ENCODE measurements around the gene NSUN6. TPM values are rescaled to one million over a fixed set of nuclear protein-coding genes. Genes with fewer than 3 reads are reported as not detected.
A peak's percentile ranks its signal among the peaks of the same experiment; 100 is the strongest.

The NSUN6 gene
- total RNA-seq (ENCODE audit: insufficient read depth, low replicate concordance) = 17.8 TPM

GRCh38 chr10:18651324-18652007 is at the start of gene NSUN6:
Gene NSUN6, minus strand, starts transcription at chr10:18651587. Its CDS starts 384 bp downstream, at chr10:18651203.
- DNase-seq (ENCODE audit: low spot score) = peak; percentile 93

- no peak for DNase-seq (ENCODE audit: low spot score)
Observed at GRCh38 chr10:18699849-18700840, 48.8 kb upstream of the NSUN6 start.

- DNase-seq (ENCODE audit: low spot score) = no peak
Observed at GRCh38 chr10:18690541-18690940, 39.2 kb upstream of the NSUN6 start.

GRCh38 chr10:18689498-18689897 is 38.1 kb upstream of the NSUN6 start:
- DNase-seq (ENCODE audit: low spot score) = peak; percentile 60

GRCh38 chr10:18687706-18688105 is 36.3 kb upstream of the NSUN6 start:
- DNase-seq (ENCODE audit: low spot score) = no peak

- DNase-seq (ENCODE audit: low spot score) = no peak
Observed at GRCh38 chr10:18687195-18687594, 35.8 kb upstream of the NSUN6 start.

GRCh38 chr10:18685555-18685954 is 34.2 kb upstream of the NSUN6 start:
- DNase-seq (ENCODE audit: low spot score) = no peak

- no peak for DNase-seq (ENCODE audit: low spot score)
Observed at GRCh38 chr10:18684953-18685352, 33.6 kb upstream of the NSUN6 start.

- no peak for DNase-seq (ENCODE audit: low spot score)
Observed at GRCh38 chr10:18684416-18684815, 33.0 kb upstream of the NSUN6 start.

- no peak for DNase-seq (ENCODE audit: low spot score)
Observed at GRCh38 chr10:18683427-18683826, 32.0 kb upstream of the NSUN6 start.

GRCh38 chr10:18681971-18682411 is 30.6 kb upstream of the NSUN6 start:
- DNase-seq (ENCODE audit: low spot score) = no peak

GRCh38 chr10:18681366-18681765 is 30.0 kb upstream of the NSUN6 start:
- DNase-seq (ENCODE audit: low spot score) = no peak

GRCh38 chr10:18680754-18681153 is 29.4 kb upstream of the NSUN6 start:
- DNase-seq (ENCODE audit: low spot score) = no peak

- DNase-seq (ENCODE audit: low spot score) = no peak
Observed at GRCh38 chr10:18675086-18675801, 23.9 kb upstream of the NSUN6 start.

GRCh38 chr10:18668026-18668425 is 16.6 kb upstream of the NSUN6 start:
- no peak for DNase-seq (ENCODE audit: low spot score)

GRCh38 chr10:18666810-18667209 is 15.4 kb upstream of the NSUN6 start:
- DNase-seq (ENCODE audit: low spot score) = peak; percentile 25

- no peak for DNase-seq (ENCODE audit: low spot score)
Observed at GRCh38 chr10:18665815-18666558, 14.6 kb upstream of the NSUN6 start.

- DNase-seq (ENCODE audit: low spot score) = no peak
Observed at GRCh38 chr10:18664841-18665478, 13.6 kb upstream of the NSUN6 start.

- DNase-seq (ENCODE audit: low spot score) = no peak
Observed at GRCh38 chr10:18660816-18661431, 9.5 kb upstream of the NSUN6 start.

All from umbilical cord (tissue), 2 donors.